HG03097 (cell line): Measurements from ENCODE around the gene GRID2.

ENCODE experiments used
- ATAC-seq: cut with Tn5 transposase; IDR thresholded peaks from one replicate; pipeline ENCODE4 v1.9.1; 2021; ENCODE audit not compliant: unreplicated experiment, low FRiP score

Gene GRID2

GRCh38 chr4:92885632-92886031, 581.9 kb downstream of the GRID2 start:
- ATAC-seq, result no peak

GRCh38 chr4:92952426-92952825, 648.7 kb downstream of the GRID2 start:
- no peak for ATAC-seq

DNA sequence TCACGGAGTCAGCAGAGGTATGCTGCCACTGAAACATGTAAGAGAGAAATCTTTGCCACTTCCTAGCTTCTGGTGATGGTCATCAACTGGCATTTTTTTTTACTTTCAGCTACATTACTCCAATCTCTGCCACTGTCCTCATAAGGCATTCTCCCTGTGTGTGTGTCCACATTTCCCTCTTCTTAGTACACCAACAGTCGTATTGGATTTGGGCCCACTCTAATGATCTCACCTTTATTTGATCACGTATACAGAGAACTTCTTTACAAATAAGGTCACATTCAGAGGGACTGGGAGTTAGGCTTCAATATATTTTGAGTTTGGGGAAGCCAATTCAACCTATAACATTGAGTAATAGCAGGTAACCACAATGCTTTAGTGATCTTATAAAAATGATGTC, 649.1 kb downstream of the GRID2 start:
- no peak for ATAC-seq

GRCh38 chr4:92953462-92953861, 649.7 kb downstream of the GRID2 start:
- no peak for ATAC-seq

GRCh38 chr4:92961881-92962280, 658.1 kb downstream of the GRID2 start:
- ATAC-seq, result no peak

DNA sequence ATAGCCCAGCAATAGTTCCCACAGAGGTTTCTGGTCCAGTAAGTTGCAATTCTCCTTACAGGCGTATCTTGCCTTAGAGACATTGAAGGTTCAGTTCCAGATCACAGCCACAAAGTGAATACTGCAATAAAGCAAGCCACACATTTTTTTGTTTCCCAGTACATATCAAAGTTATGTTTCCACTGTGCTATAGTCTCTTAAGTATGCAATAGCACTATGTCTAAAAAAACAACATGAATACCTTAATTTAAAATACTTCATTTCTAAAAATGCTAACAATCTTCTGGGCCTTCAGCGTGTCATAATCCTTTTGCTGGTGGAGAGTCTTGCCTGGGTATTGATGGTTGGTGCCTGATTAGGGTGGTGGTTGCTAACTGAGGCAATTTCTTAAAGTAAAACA, 659.1 kb downstream of the GRID2 start:
- no peak for ATAC-seq

DNA sequence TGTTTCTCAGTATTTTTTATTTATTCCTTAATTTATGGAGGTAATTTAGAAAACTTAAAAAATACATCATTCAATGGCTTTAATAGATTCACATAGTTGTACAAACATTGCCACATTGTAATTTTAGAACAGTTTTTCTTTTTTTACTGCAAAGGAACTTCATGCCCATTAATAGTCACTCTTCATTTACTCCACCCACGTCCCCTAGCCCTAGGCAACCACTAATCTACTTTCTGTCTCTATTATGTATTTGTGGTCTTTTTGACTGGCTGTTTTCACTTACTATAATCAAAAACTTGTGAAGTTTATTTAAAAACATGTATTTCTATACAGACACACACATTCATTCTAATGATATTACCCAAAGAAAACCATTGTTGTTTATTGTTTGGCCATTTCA, 664.8 kb downstream of the GRID2 start:
- no peak for ATAC-seq

- ATAC-seq, result no peak
Measured at GRCh38 chr4:92968996-92969395, 665.2 kb downstream of the GRID2 start.

DNA sequence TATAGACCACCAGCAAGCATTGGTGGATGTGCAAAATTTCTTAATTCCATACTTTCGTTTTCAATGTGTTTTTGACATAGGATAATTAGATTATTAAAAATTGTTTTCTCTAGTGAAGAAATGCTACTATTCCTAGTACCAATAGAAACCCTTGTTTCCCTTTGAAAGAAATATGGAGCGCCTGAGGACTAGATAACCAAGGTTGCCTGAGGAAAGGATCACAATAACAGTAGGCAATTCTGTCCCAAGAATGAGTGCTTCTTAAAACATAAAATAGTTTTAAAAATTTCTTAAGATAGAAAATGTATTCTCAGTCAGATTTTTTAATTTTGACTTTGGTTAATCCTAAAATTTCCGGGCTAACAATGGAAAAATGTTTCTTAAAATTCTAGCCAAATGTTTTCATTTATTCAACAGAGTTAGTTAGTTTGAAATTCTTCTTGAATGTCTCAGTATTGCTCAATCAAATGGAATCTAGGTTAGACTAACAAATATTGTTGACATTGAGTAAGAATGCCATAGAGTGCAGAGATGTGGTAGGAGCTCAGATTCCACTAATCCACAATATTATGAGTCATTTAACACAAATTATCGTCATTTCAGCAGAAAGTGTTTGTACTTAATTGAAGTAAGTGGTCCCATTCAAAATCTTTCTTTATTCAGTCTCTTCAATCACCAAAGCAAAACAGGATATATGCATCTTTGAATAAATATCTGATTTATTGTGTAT, 666.0 kb downstream of the GRID2 start:
- no peak for ATAC-seq

DNA sequence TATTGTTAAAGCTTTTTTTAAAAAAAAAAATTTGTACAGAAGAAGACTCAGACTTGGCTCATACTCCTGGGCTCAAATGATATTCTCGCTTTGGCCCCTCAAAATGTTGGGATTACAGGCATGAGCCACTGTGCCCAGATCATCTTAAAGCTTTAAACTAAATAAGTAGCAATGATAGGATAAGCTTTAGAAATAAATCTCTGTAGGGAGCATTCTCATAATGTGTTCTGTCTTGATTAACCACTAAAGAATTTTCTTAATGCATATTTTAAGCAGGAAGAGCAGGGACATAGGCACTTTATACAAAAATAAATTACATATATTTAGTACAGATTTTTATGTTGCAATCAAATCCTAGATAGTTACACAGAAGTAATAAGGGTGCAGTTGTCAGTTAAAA, 667.2 kb downstream of the GRID2 start:
- ATAC-seq, result no peak

DNA sequence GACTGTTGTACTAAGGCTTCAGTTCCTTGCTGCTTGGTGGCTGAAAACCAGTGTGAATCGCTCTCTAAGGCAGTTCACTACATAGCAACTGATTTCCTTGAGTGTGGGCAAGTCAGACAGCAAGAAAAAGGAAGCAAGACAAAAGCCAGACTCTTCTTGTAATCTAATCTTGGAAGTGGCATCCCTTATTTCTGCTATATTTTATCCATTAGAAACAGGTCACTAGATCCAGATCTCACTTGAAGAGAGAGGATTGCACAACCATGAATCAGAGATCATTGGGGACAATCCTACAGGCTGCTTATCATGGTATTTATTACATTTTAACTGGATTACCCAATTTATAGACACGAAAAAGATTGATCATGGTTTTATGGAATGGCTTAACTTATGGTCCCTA, 684.5 kb downstream of the GRID2 start:
- no peak for ATAC-seq

DNA sequence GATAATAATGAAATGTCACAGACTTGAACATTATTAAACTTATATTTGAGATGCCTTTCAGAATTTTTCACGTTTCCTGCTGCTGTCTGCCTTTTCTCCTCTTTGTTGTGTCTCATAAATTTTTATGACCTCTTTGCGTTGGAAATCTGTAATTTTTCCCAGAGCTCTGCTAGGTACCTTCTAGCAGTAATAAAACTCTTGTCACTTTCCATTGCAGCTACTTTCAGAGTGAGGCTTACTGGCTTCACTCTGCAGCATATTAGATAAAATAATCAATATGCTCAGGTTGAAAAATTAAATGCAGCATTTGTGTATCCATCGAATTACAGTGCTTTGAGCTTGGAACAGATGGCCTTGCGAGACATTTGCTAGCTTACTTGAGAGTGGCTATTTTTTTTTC, 689.0 kb downstream of the GRID2 start:
- ATAC-seq, result no peak

- no peak for ATAC-seq
Measured at GRCh38 chr4:92994727-92995126, 691.0 kb downstream of the GRID2 start.

DNA sequence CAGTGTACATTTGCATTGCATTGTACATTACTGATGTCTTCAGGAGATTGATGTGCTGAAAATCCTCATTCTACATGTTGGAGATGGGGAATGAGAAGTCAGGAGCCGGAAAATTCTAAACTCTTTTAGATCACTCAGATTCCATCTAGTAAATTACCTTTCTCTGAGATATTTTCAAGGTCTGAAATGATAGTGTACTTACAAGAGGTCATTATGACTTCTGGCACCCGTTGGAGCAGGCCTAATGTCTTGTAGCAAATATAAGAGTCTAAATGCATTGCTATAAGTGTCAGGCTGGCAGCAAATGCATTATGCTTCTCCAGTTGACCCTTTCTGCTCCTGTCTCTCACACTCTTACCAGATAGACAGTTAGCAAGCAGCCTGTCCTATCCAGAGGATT, 692.8 kb downstream of the GRID2 start:
- ATAC-seq, result no peak

- no peak for ATAC-seq
Measured at GRCh38 chr4:93000910-93001309, 697.1 kb downstream of the GRID2 start.

GRCh38 chr4:93002240-93002639, 698.5 kb downstream of the GRID2 start:
- no peak for ATAC-seq

- ATAC-seq, result no peak
Measured at GRCh38 chr4:93016350-93016749, 712.6 kb downstream of the GRID2 start.

DNA sequence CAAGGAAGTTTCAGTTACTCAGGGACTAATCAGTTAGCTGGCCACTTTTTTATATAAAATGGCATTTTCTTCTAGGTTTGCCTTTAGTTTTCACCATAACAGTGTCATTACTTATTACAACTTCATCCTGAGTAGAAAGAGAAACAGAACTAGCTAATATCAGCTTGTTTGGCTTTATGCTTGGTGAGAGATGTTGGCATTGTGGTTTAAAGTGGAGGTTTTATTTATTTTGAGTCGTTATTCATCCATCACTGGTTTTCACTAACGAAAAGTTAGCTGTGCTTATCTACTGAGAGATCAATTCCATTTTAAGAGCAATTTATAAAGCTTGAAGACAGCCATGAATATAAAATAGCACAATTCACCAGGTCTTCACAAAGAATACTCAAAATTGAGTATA, 714.5 kb downstream of the GRID2 start:
- ATAC-seq, result no peak

GRCh38 chr4:93018806-93019205, 715.0 kb downstream of the GRID2 start:
- no peak for ATAC-seq

GRCh38 chr4:93029769-93030168, 726.0 kb downstream of the GRID2 start:
- no peak for ATAC-seq

DNA sequence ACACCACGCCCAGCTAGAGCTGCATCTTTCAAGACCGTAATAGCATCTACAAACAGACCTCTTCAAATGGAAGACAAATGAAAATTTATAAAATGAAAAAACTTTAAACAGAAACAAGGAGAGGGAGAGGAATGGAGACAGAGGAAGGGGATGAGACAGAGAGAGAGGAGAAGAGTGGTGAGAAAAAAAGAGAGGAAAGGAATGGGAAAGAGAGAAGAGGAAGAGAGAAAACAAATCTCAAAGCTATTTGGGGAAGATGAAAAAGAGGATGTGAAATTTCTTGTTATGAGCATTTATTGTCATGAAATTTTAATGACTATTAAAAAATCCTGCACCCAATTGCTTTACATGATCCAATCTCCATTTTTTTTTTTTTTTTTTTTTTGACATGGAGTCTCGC, 726.9 kb downstream of the GRID2 start:
- no peak for ATAC-seq

GRCh38 chr4:93031431-93032098, 727.8 kb downstream of the GRID2 start:
- no peak for ATAC-seq
